ENCODE measurements around the gene CACNA1H. TPM values are rescaled to one million over a fixed set of nuclear protein-coding genes. Genes with fewer than 3 reads are reported as not detected.
"Not testable (repeated sequence)": the region's sequence is repeated elsewhere in the genome, so short reads cannot be mapped to it uniquely, and the experiment has no call there.

Gene CACNA1H
- total RNA-seq, 1 experiment from 2014 or later = 3.9 TPM

DNA sequence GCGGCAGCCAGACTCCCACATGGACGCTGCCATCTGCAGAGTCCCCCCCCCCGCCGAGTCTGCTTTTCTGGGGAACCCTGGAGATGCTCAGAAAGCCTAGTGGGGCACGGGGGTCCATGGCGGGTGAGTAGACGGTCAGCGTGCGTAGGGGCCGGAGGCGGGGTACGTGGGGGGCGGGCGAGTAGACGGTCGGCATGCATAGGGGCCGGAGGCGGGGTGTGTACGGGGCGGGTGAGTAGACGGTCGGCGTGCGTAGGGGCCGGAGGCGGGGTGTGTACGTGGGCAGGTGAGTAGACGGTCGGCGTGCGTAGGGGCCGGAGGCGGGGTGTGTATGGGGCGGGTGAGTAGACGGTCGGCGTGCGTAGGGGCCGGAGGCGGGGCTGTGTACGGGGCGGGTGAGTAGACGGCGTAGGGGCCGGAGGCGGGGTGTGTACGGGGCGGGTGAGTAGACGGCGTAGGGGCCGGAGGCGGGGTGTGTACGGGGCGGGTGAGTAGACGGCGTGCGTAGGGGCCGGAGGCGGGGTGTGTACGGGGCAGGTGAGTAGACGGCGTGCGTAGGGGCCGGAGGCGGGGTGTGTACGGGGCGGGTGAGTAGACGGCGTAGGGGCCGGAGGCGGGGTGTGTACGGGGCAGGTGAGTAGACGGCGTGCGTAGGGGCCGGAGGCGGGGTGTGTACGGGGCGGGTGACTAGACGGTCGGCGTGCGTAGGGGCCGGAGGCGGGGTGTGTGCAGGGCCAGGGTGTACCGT, 32.7 kb downstream of the CACNA1H start:
- DNase-seq (ENCODE audit: extremely low read depth, low read depth) = not testable (repeated sequence)

DNA sequence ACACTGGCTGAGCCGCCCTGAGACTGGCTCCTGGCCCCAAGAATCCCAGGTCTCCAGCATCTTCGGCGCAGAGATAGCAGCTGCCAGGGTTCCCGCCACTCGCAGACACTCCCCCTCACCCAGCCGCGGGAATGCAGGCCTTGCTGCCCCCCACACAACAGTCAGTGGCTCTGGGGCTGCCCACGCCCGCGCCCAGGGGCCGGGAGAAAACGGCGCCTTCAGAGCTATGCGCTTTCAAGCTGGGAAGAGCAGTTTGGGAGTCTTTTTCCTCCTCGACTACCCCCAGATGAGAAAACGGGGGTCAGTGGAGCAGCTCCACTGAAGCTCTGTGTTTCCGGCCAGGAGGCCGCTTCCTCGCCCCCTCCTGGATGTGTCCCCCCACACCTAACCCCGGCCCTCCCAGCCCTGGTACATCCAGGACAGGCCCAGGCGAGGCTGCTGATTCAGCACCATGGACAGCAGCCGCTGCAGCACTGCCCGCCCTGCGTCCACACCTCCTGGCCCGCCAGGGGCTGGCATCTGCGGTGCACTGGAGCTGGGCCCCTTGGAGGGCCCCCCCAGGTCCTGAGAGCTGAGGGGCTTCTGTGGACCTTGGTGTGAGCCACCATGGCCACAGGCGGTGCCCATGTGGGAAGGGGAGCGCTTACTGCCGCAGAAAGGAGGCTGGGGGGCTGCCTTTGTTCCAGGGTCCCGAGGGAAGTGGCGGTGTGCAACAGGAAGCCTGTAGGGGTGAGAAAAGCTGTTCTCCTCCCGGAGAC, 35.7 kb downstream of the CACNA1H start:
- peak; percentile 58 for DNase-seq (ENCODE audit: extremely low read depth, low read depth)

DNA sequence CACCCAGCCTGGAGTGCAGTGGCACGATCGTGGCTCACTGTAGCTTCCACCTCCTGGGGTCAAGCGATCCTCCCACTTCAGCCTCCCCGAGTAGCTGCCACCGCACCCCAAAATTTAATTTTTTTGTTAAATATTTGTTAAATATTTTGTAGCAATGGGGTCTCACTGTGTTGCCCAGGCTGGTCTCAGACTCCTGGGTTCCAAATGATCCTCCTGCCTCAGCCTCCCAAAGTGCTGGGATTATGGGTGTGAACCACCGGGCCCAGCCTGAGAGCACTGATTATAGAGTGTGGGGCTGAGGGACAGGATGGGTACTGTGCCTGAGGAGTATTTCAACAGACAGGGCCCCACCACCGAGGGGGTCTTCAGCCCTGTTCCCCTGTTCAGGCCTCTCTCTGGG, 36.5 kb downstream of the CACNA1H start:
- DNase-seq (ENCODE audit: extremely low read depth, low read depth) = no peak

DNA sequence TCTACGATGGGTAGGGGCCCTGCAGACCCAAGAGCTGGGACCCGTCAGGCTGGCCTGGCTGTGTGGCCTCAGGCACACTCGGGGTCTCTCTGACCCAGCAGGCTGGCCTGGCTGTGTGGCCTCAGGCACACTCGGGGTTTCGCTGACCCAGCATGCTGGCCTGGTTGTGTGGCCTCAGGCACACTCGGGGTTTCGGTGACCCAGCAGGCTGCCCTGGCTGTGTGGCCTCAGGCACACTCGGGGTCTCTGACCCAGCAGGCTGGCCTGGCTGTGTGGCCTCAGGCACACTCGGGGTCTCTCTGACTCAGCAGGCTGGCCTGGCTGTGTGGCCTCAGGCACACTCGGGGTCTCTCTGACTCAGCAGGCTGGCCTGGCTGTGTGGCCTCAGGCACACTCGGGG, 37.9 kb downstream of the CACNA1H start:
- not testable (repeated sequence) for DNase-seq (ENCODE audit: extremely low read depth, low read depth)

DNA sequence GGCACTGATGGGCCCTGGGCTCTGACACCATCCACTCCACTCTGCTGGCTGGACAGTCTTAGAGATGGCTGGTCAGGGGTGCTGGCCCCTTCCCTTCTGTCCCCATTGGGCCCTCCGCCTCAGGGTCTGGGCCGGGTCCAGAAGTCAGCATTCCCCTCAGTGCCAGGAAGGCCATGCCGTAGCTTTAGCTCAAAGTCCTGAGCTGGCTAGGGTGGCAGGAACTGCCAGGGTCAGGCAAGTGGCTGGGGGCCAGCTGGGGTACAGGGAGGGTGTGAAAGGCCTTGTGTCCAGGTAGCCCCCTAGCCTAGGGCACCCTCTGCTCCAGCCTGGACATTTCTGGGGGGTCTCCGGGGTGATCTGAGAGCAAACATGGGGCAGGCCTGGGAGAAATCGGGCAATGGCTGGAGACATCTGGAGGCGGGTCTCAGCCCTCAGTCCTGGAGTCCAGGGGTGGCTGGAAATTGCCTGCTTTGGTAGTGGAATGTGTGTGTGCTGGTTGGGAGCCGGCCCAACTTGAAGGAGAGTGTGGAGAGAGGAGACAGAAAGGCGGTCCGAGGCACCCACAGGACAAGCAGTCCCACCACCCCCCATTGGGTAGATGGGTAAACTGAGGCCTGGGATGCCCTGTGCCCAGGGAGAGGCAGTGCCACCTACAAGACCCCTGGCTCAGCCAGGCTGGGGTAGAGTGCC, 39.6 kb downstream of the CACNA1H start:
- no peak for DNase-seq (ENCODE audit: extremely low read depth, low read depth)

DNA sequence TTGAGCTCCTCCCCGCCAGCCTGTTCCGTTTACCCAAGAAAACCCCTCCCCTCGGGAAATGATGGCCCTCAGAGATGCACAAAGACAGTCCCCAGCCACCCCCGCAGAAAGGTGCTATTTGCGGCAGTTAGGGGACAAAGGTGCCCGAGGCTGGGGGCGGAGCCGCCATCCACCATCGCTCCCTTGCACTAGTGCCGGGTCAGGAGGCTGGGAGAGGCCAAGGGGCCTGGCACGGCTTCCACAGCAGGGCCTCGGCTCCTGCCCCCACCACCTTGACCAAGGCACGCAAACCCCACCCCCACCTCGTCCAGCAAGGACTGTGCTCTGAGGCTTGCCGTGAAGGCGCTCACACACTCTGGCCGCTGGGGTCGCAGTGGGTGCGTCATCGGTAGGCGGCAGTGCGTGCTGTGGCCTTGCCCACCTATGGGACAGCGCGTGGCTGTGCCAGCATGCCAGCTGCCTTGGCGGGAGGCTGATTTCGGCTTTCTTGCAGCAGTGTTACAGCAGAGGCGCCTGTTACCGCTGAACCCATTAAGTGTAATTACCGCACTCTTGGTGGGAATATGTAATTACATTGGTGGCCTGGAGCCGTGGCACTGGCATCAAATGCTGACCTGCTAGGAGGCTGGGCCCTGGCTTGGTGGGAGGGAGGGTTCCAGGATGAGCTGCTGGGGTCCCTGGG, 40.4 kb downstream of the CACNA1H start:
- peak; percentile 14 for DNase-seq (ENCODE audit: extremely low read depth, low read depth)

DNA sequence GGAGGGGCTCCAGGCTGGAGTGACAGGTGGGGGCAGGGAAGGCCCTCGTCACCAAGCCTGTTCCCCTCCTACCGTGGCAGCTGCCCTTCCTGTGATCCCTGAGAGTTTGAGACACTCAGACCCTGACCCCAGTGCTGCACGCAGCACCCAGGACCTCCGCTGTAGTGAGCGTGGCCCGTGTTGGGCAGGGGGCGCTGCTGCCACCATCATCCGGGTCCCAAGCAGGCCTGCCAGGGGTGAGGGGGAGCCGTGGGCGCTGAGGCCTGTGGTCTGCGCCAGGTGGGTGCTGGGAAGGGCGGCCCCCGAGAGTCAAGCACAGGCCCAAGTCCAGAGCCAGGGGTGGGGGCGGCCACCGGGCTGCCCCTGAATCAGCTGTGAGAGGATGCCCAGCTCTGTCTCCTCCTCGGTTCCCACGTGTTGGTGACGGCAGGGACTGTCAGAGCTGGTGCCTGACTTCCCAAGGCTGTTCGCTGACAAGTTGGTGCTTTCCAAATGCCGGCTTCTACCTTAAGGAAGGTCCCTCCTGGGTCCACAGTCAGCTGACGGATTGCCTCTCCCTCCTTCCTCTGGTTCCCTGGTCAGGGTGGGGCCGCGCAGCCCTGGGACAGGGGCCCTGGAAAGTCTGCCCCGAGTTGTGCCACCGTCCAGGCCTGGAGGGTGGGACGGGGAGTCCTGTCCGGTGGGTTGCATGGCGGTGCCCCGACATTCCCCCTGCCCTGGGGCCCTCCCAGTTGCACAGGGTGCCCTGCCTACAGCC, 41.1 kb downstream of the CACNA1H start:
- DNase-seq (ENCODE audit: extremely low read depth, low read depth) = no peak

DNA sequence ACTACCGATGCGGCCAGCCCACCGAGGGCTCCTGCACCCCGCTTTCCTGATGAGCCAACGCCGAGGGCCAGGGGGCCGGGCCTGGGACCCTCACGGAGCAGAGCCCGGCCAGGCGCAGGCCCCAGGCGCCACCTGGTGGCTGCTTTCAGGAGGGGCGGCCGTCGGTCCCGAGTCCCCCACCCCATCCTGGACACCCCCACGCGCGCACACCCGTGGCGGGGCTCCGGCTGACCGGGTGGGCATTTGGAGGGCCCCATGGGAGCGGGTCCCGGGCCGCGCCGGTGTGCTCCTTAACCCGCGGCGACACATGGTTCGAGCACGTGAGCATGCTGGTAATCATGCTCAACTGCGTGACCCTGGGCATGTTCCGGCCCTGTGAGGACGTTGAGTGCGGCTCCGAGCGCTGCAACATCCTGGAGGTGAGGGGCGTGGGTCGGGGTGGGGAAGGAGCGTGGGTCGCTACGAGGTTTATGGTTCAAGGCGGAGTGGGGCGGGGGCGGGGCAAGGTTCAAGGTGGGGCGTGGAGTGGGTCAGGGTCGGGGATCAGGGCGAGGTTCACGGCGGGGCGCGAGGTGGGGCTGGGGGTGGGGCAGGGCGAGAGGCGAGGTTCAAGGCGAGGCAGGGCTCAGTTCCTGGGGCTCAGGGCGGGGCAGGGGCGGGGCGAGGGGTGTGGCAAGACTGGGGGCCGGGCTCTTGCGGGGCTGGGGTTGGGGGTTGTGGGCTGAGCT, 41.9 kb downstream of the CACNA1H start:
- no peak for DNase-seq (ENCODE audit: extremely low read depth, low read depth)

DNA sequence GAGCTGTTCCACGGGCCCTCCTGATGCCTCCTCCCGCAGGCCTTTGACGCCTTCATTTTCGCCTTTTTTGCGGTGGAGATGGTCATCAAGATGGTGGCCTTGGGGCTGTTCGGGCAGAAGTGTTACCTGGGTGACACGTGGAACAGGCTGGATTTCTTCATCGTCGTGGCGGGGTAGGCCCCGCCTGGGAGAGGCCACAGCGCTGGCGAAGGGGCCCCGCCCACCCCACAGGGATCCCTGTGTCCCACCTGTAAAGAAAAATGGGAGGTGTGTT, 42.4 kb downstream of the CACNA1H start:
- no peak for DNase-seq (ENCODE audit: extremely low read depth, low read depth)

DNA sequence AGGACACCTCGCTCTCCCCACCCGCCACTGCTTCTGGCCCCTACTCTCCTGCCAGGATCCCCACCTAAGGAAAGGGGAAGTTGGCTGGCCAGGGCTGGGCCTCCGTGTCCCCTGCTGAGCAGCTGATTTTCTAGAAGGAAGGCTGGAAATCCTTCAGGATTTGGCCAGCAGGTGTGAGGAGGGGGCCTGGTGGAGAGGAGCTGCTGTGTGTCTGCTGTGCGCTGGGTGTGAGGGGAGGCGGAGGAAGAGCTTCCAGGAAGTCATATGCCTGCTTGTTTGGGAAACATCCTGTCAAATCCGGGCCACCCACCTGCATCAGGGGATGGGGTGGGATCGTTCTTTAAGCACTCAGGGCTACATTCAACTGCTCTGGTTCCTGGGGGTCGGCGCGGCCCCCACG, 43.6 kb downstream of the CACNA1H start:
- DNase-seq (ENCODE audit: extremely low read depth, low read depth) = no peak

DNA sequence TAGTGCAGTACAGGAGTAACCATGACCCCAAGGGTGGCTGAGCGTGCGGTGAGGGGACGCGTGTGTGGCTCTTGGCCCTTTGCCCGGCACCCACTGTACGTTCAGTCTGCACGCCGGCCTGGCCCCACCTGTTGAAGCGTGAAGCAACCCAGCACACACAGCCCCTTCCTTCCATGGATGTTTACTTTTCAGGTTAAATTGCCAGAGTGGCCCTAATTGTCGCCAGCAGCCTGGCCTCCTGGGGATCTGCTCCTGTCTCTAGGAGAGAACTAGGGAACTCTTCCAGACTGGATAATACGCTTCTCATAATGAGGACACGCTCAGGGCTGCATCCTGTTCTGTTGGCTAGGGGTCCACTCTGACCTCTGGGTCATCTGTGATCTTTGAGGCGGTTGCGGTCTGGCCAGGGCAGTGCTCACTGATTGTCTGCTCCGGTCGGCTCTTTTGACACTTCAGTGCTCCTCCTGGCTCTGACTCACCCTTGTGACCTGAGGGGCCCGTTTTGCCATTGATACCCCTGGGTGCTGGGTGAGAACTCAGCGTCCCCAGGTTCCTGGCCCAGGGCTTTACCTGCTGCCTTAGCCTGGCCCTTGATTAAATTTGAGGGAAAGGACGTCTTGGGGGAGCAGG, 44.4 kb downstream of the CACNA1H start:
- no peak for DNase-seq (ENCODE audit: extremely low read depth, low read depth)

DNA sequence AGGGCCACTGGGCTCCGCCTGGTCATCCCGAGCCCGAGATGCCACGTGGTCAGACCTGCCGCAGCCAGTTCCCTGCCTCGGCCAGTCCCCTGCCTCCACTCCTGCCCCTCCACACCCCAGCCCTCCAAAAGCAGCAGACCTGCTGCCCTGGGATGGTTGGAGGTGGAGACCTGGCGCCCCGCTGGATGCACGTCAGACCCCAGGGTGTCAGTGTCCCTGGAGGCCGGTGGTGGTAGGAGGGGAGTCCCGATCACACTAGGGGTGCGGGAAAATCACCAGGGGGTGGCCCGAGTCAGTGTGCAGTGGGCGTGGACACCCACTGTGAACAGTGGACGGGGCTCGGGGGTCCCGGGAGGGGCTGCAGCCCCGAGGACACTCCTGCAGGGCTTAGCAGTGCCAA, 45.3 kb downstream of the CACNA1H start:
- DNase-seq (ENCODE audit: extremely low read depth, low read depth) = no peak

DNA sequence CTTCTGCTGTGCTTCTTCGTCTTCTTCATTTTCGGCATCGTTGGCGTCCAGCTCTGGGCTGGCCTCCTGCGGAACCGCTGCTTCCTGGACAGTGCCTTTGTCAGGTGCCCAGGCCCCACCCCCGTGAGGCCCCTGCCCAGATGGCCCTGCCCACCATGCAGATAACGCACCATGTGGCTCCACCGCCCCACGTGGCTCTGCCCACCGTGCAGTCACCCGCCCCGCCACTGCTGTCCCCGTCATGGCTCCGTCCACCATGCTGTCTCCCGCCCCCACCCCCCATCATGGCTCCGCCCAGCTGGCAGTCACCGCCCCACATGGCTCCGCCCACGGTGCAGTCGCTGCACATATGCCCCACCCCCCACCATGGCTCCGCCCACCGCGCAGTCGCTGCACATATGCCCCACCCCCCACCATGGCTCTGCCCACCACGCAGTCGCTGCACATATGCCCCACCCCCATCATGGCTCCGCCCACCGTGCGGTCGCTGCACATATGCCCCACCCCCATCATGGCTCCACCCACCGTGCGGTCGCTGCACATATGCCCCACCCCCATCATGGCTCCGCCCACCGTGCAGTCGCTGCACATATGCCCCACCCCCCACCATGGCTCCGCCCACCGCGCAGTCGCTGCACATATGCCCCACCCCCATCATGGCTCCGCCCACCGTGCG, 45.9 kb downstream of the CACNA1H start:
- DNase-seq (ENCODE audit: extremely low read depth, low read depth) = not testable (repeated sequence)

DNA sequence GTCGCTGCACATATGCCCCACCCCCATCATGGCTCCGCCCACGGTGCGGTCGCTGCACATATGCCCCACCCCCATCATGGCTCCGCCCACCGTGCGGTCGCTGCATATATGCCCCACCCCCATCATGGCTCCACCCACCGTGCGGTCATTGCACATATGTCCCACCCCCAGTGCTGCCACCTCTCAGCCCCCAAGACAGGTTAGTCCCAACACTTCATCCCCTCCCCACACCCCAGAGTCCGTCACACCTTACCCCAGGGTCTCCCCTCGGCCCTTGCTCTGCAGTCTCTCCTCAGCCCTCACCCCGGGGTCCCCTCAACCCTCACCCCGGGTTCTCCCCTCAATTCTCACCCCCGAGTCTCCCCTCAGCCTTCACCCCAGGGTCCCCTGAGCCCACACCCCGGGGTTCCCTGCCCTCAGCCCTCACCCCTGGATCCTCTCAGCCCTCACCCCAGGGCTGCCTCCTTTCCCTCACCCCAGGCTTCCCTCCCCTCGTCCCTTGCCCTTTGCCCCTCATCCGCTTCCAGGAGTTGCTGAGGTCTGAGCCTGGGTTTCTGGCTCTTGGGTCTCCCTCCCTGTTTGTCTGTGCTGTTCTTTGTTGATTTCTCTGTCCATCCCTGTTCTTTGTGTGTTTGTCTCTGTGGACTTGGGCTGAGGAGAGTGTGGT, 46.6 kb downstream of the CACNA1H start:
- DNase-seq (ENCODE audit: extremely low read depth, low read depth) = no peak

DNA sequence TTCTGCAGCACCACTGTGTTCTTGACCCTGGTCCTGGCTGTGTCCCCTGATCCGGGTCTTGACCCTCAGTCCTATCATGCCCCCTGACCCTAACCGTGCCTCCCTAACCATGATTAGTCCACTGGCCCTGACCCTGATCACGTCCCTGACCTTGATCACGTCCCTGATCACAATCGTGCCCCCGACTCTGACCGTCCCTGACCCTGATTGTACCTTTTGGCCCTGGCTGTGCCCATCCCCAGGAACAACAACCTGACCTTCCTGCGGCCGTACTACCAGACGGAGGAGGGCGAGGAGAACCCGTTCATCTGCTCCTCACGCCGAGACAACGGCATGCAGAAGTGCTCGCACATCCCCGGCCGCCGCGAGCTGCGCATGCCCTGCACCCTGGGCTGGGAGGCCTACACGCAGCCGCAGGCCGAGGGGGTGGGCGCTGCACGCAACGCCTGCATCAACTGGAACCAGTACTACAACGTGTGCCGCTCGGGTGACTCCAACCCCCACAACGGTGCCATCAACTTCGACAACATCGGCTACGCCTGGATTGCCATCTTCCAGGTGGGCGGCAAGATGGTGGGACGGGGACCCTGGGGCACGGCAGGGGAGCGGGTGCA, 47.2 kb downstream of the CACNA1H start:
- no peak for DNase-seq (ENCODE audit: extremely low read depth, low read depth)

DNA sequence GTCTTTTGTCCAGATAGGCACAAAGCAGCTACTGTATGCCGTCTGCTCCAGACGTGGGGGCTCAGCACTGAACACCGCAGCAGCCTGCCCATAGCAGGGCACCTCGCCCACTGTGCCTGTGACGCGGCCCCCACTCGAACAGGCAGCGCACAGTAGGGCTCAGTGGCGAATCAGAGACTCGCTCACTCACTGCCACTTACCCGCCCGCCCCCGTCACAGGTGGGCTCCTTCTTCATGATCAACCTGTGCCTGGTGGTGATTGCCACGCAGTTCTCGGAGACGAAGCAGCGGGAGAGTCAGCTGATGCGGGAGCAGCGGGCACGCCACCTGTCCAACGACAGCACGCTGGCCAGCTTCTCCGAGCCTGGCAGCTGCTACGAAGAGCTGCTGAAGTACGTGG, 48.5 kb downstream of the CACNA1H start:
- no peak for DNase-seq (ENCODE audit: extremely low read depth, low read depth)

DNA sequence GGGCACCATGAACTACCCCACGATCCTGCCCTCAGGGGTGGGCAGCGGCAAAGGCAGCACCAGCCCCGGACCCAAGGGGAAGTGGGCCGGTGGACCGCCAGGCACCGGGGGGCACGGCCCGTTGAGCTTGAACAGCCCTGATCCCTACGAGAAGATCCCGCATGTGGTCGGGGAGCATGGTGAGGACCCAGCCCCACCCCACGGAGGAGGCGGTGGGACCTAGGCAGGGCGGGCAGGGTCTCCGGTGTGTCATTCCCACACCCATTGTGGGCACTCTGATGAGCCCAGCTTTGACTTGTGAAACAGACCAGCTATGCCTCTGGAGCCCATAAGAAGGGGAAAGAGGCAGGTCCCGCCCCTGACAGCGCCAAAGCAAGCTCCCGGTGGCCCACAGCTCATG, 49.4 kb downstream of the CACNA1H start:
- DNase-seq (ENCODE audit: extremely low read depth, low read depth) = no peak

DNA sequence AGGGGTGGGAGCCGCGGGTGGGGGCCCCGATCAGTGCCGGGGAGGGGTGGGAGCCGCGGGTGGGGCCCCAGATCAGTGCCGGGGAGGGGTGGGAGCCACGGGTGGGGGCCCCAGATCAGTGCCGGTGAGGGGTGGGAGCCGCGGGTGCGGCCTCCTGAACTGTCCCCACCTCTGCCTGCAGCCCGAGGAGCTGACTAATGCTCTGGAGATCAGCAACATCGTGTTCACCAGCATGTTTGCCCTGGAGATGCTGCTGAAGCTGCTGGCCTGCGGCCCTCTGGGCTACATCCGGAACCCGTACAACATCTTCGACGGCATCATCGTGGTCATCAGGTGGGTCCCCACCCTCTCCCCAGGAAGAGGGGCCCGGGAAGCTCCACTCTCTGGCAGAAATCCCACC, 52.0 kb downstream of the CACNA1H start:
- no peak for DNase-seq (ENCODE audit: extremely low read depth, low read depth)
